Measurements from ENCODE around the gene KNSTRN. TPM values are rescaled to one million over a fixed set of nuclear protein-coding genes. Genes with fewer than 3 reads are reported as not detected.
A peak's percentile ranks its signal among the peaks of the same experiment; 100 is the strongest.

KNSTRN gene
- total and polyA plus RNA-seq, 2 of the 8 experiments (the other 6 are each of a cell fraction or from before 2014, with no cell fraction given) = 25.1 to 79.4 TPM

DNA sequence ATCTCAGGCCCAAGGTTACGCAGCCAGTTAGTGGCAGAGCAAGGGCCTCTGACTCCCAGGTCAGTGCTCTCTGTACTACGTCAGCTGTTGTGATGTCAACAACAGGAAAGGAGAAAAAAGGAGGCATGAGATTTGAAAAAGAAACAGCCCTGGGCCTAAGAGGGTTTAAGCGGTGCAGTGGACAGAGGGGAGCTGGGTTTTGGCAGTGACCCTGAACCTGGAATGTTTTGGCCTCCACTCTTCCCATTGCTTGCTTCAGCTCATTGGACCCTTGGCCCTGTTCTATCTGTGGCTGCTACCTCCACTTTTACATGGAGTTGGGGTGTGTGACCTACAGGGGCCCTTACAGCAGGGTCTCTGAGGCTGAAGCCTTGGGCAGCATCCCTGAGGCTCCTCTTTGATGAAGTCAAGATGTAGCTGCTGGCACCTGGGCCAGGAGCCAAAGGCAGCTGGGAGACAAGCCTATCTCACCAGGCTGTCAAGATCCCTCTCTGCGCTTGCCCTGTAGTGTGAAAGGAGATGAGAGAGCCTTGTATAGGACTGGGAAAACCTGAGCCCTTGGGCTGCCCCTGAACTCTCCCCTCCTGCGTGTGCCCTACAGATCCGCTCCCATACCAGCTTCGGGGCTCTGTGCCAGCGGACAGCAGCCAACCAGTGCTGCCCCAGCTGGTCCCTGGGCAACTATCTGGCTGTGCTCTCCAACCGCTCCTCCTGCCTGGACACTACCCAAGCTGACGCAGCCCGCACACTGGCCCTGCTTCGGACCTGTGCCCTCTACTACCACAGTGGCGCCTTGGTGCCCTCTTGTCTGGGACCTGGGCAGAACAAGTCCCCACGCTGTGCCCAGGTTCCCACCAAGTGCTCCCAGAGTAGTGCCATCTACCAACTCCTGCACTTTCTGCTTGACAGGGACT lies 15.8 kb upstream of the KNSTRN start:
- POLR2A ChIA-PET (ENCODE audit: partially characterized antibody) = interaction anchor here (0.7 to 4.1 kb wide), 7 partner anchors 16 to 92 kb away, joined by 3 to 22 read pairs (median 3); partner anchors contain the start of genes CCDC9B and KNSTRN
- 87% methylated on average over 14 of the region's 14 CpGs; no CpG with 5 or more reads in 1 of the 2 experiments for WGBS, 2 experiments (ENCODE audit: extremely low coverage in 1 of 2, insufficient coverage in 1 of 2, insufficient read length in 1 of 2, insufficient replicate concordance in 2 of 2, low coverage in 1 of 2, low lambda C conversion rate in 2 of 2, missing lambda C conversion rate in 1 of 2)
- peak overlapping the region in 1 of 2 experiments; percentile 22; a peak in 1 of 4 replicates for H3K4me2 ChIP-seq (ENCODE audit: insufficient read depth in 1 of 2, low read depth in 2 of 2, low read length in 2 of 2)

More for the DNA sequence above, 15.8 kb upstream of the KNSTRN start:
- no peak for FAIRE-seq
- H3K36me3 ChIP-seq (ENCODE audit: control insufficient read depth in 2 of 4, insufficient read depth in 4 of 4, low read length in 3 of 4) = no peaks in the 10 kb centered on the region
- no peak overlapping the region for H3K56ac ChIP-seq (replicated peaks; ENCODE audit: insufficient read length, low read depth, low read length)
- no peak overlapping the region for H2AFZ ChIP-seq (ENCODE audit: low read length)
- H3K79me1 ChIP-seq (ENCODE audit: low read depth, low read length) = no peaks in the 10 kb centered on the region
- no peak overlapping the region; the same call in 1 of the 2 replicates for H4K8ac ChIP-seq (ENCODE audit: extremely low read depth, insufficient read depth, low read length)
- no peaks in the 10 kb centered on the region for H3K79me2 ChIP-seq (ENCODE audit: control insufficient read depth in 1 of 2, insufficient read depth in 2 of 2, low read length in 2 of 2)
- H4K5ac ChIP-seq (ENCODE audit: insufficient read length, low read depth, low read length) = no peak overlapping the region
- H2AK5ac ChIP-seq (ENCODE audit: low read depth, low read length) = no peak overlapping the region
- peaks cover 1% of the 10 kb centered on the region for H3K23me2 ChIP-seq (ENCODE audit: low read depth, low read length)
- H3K18ac ChIP-seq (ENCODE audit: extremely low read depth, low read length) = no peak overlapping the region
- no peak for TF ChIP-seq RBBP5 (IDR thresholded peaks at IDR 0.05; ENCODE audit: borderline replicate concordance, low read depth, low read length)
- no peak for TF ChIP-seq SP4 (IDR thresholded peaks at IDR 0.05; ENCODE audit: low read length)
- no peak for TF ChIP-seq RAD21 (IDR thresholded peaks at IDR 0.05 in 1 of 2, conservative IDR thresholded peaks at IDR 0.05 in 1 of 2; ENCODE audit: low read depth in 2 of 2, low read length in 2 of 2)
- no peak for TF ChIP-seq EZH2 (IDR thresholded peaks at IDR 0.05; ENCODE audit: low read depth, low read length, severe bottlenecking)
- no peak overlapping the region for H3K4me3 ChIP-seq (ENCODE audit: extremely low read depth in 1 of 4, insufficient read depth in 2 of 4, low read depth in 3 of 4, low read length in 4 of 4)
- H3K4me1 ChIP-seq (replicated peaks in 1 of 4; ENCODE audit: control insufficient read depth in 3 of 4, insufficient read depth in 4 of 4, low read length in 3 of 4) = peaks cover 0 to 6% (median 4%) of the 10 kb centered on the region in 4 experiments; a peak in 3 of 7 replicates
- peak overlapping the region; percentile 31; the same call in 1 of the 2 replicates for H2BK15ac ChIP-seq (ENCODE audit: low read length)
- H2BK20ac ChIP-seq (ENCODE audit: low read length) = 0 out of 2 replicates have a peak overlapping the region, but pooled peaks have one; percentile 61
- H2BK120ac ChIP-seq (replicated peaks; ENCODE audit: low read depth, low read length) = no peak overlapping the region
- peaks cover 0 to 8% of the 10 kb centered on the region in 2 experiments; a peak in 1 of 4 replicates for H3K9me3 ChIP-seq (ENCODE audit: insufficient read depth in 2 of 2, low read depth in 1 of 2, low read length in 1 of 2)
- no peak overlapping the region for H3K27ac ChIP-seq (ENCODE audit: low read depth, low read length)
- H3K23ac ChIP-seq (ENCODE audit: insufficient read length) = no peak overlapping the region
- DNase-seq (ENCODE audit: low read depth in 1 of 2, low spot score in 2 of 2) = no peak
- CTCF ChIA-PET (ENCODE audit: partially characterized antibody) = interaction anchor here (0.8 to 13.4 kb wide), 20 partner anchors 10 to 223 kb away, joined by 3 to 452 read pairs (median 7); partner anchors contain the start of genes CCDC9B, DISP2, KNSTRN and PHGR1
- H4K20me1 ChIP-seq (replicated peaks in 1 of 2; ENCODE audit: control insufficient read depth in 1 of 2, insufficient read depth in 2 of 2, low read length in 2 of 2) = peaks cover 0 to 1% of the 10 kb centered on the region in 2 experiments
- H4K91ac ChIP-seq (replicated peaks; ENCODE audit: insufficient read length, low read length) = no peak overlapping the region
- no peak overlapping the region for H2BK5ac ChIP-seq (ENCODE audit: low read depth, low read length)
- no peak overlapping the region for H3K14ac ChIP-seq (ENCODE audit: insufficient read length)
- peak overlapping the region; percentile 87; the same call in 1 of the 2 replicates for H2BK12ac ChIP-seq (ENCODE audit: low read depth, low read length)
- peaks cover 5 to 27% (median 23%) of the 10 kb centered on the region in 4 experiments for H3K27me3 ChIP-seq (replicated peaks in 1 of 4; ENCODE audit: control insufficient read depth in 3 of 4, extremely low read depth in 1 of 4, insufficient read depth in 3 of 4, low read length in 3 of 4)
- H3K9ac ChIP-seq (replicated peaks in 1 of 4; ENCODE audit: extremely low read depth in 1 of 4, low read depth in 3 of 4, low read length in 3 of 4) = no peak overlapping the region
- H3K4ac ChIP-seq (replicated peaks; ENCODE audit: insufficient read length, low read depth, low read length) = no peak overlapping the region

Data from H1 (cell line).